GM23338 (cell line): Measurements from ENCODE around the gene FNDC3A. TPM values are rescaled to one million over a fixed set of nuclear protein-coding genes. Genes with fewer than 3 reads are reported as not detected.

Experiments
- ATAC-seq: fragments of 200-7000 bp; cut with Tn5 transposase; 3 replicates; pipeline ENCODE4 v1.9.1; 2020
- DNase-seq: peaks from one replicate; pipeline ENCODE4 v3.0.0-alpha.2; 2015; ENCODE audit warnings: low spot score
- H2AFZ ChIP-seq: fragments of 200-600 bp; sonication (generic); 2 replicates; pipeline ENCODE4 v1.8.0; 2016; ENCODE audit warnings: antibody characterized with exemption, mild to moderate bottlenecking, moderate library complexity
- H3F3A ChIP-seq: fragments of 200-600 bp; sonication (generic); replicated peaks from 2 replicates; pipeline ENCODE4 v1.8.0; 2017; ENCODE audit warnings: antibody characterized with exemption, mixed run types, low read depth
- H3K27ac ChIP-seq: fragments of 200-600 bp; sonication (generic); 2 replicates; pipeline ENCODE4 v1.6.1; 2016; ENCODE audit warnings: low read depth
- H3K27me3 ChIP-seq: fragments of 200-600 bp; sonication (generic); 2 replicates; pipeline ENCODE4 v1.8.0; 2016; ENCODE audit warnings: mild to moderate bottlenecking, mixed run types, moderate library complexity; ENCODE audit not compliant: insufficient read depth
- H3K36me3 ChIP-seq: fragments of 200-600 bp; sonication (generic); 2 replicates; pipeline ENCODE4 v1.8.0; 2016; ENCODE audit warnings: mild to moderate bottlenecking; ENCODE audit not compliant: insufficient read depth
- H3K4me1 ChIP-seq: fragments of 200-600 bp; sonication (generic); 2 replicates; pipeline ENCODE4 v1.8.0; 2016; ENCODE audit warnings: mild to moderate bottlenecking, moderate library complexity; ENCODE audit not compliant: insufficient read depth
- H3K4me2 ChIP-seq: fragments of 200-600 bp; sonication (generic); 2 replicates; pipeline ENCODE4 v1.7.1; 2017; ENCODE audit warnings: mixed run types
- H3K4me3 ChIP-seq: fragments of 200-600 bp; sonication (generic); 2 replicates; pipeline ENCODE4 v1.6.1; 2016; ENCODE audit warnings: mixed run types
- H3K79me2 ChIP-seq: fragments of 200-600 bp; sonication (generic); replicated peaks from 2 replicates; pipeline ENCODE4 v1.8.0; 2017; ENCODE audit warnings: mild to moderate bottlenecking; ENCODE audit not compliant: insufficient read depth
- H3K9me2 ChIP-seq: fragments of 200-600 bp; sonication (generic); 2 replicates; pipeline ENCODE4 v1.8.0; 2017; ENCODE audit not compliant: insufficient read depth
- H4K20me1 ChIP-seq: fragments of 200-600 bp; sonication (generic); replicated peaks from 2 replicates; pipeline ENCODE4 v1.8.0; 2017; ENCODE audit warnings: mild to moderate bottlenecking; ENCODE audit not compliant: insufficient read depth
- H3K27ac Mint-ChIP-seq: 2 replicates; pipeline ENCODE4 v1.8.0; 2020; ENCODE audit warnings: inconsistent platforms, mild to moderate bottlenecking, moderate library complexity, mixed read lengths
- H3K27me3 Mint-ChIP-seq: 3 replicates; pipeline ENCODE4 v1.8.0; 2022; ENCODE audit warnings: low read depth, mild to moderate bottlenecking, moderate library complexity, mixed read lengths, inconsistent platforms; ENCODE audit not compliant: insufficient read depth, poor library complexity
- H3K36me3 Mint-ChIP-seq: 3 replicates; pipeline ENCODE4 v1.8.0; 2021; ENCODE audit warnings: low read depth, mild to moderate bottlenecking, inconsistent platforms, moderate library complexity, mixed read lengths
- H3K4me1 Mint-ChIP-seq: 3 replicates; pipeline ENCODE4 v1.8.0; 2020; ENCODE audit warnings: mild to moderate bottlenecking, inconsistent platforms, mixed read lengths
- H3K4me3 Mint-ChIP-seq: 3 replicates; pipeline ENCODE4 v1.8.0; 2021; ENCODE audit warnings: moderate library complexity, mild to moderate bottlenecking, inconsistent platforms, mixed read lengths
- H3K9me3 Mint-ChIP-seq: 3 replicates; pipeline ENCODE4 v1.8.0; 2020; ENCODE audit warnings: moderate library complexity, mild to moderate bottlenecking, inconsistent platforms, mixed read lengths
- CREB1 ChIP-seq: fragments of 250-450 bp; sonication (Bioruptor Pico); IDR thresholded peaks from 2 replicates; pipeline ENCODE4 v1.5.0; 2020; ENCODE audit warnings: low read depth, mild to moderate bottlenecking, moderate library complexity
- CTCF ChIP-seq, 2 experiments: fragments of 200-600 bp in 1 of 2; sonication (generic) in 1 of 2; conservative IDR thresholded peaks; 2 replicates each; pipeline versions ENCODE4 v1.5.1 to v1.6.1; 2016 to 2017; ENCODE audit warnings: antibody characterized with exemption in 2 of 2, low read depth in 2 of 2, mild to moderate bottlenecking in 2 of 2, moderate library complexity in 1 of 2
- EZH2 ChIP-seq: fragments of 200-600 bp; sonication (generic); IDR thresholded peaks from one replicate; pipeline ENCODE4 v1.8.0; 2017; ENCODE audit warnings: antibody characterized with exemption, mild to moderate bottlenecking, low read depth; ENCODE audit not compliant: unreplicated experiment
- EZH2phosphoT487 ChIP-seq: fragments of 200-600 bp; sonication (generic); IDR thresholded peaks from one replicate; pipeline ENCODE4 v1.8.1; 2018; ENCODE audit warnings: antibody characterized with exemption; ENCODE audit not compliant: unreplicated experiment
- JUNB ChIP-seq: IDR thresholded peaks from one replicate; pipeline ENCODE4 v1.6.1; 2016; ENCODE audit warnings: antibody characterized with exemption; ENCODE audit not compliant: unreplicated experiment
- NANOG ChIP-seq: IDR thresholded peaks from 2 replicates; pipeline ENCODE4 v1.6.1; 2016; ENCODE audit warnings: antibody characterized with exemption, borderline replicate concordance
- POLR2AphosphoS5 ChIP-seq: IDR thresholded peaks from 2 replicates; pipeline ENCODE4 v1.6.1; 2016; ENCODE audit warnings: antibody characterized with exemption, low read depth
- REST ChIP-seq: IDR thresholded peaks from one replicate; pipeline ENCODE4 v1.6.1; 2018; ENCODE audit warnings: antibody characterized with exemption; ENCODE audit not compliant: unreplicated experiment
- STAT1 ChIP-seq: IDR thresholded peaks from one replicate; pipeline ENCODE4 v1.6.1; 2016; ENCODE audit warnings: antibody characterized with exemption; ENCODE audit not compliant: unreplicated experiment
- ZNF114 ChIP-seq: fragments of 250-450 bp; sonication (Bioruptor Pico); IDR thresholded peaks from 2 replicates; pipeline ENCODE4 v1.5.0; 2020; ENCODE audit warnings: mild to moderate bottlenecking, moderate library complexity
- ZNF331 ChIP-seq: fragments of 250-450 bp; sonication (Bioruptor Pico); IDR thresholded peaks from 2 replicates; pipeline ENCODE4 v1.5.0; 2020; ENCODE audit warnings: low read depth, mild to moderate bottlenecking, moderate library complexity
- ZNF462 ChIP-seq: fragments of 250-450 bp; sonication (Bioruptor Pico); IDR thresholded peaks from 2 replicates; pipeline ENCODE4 v1.5.0; 2020; ENCODE audit warnings: mild to moderate bottlenecking, moderate library complexity
- polyA plus RNA-seq: library from polyadenylated mRNA; unstranded; fragments of >200 nt; fragmentation: Nextera tagmentation; extraction: Ambion mirVana; gene quantifications from 2 replicates; pipeline ENCODE4 v1.2.1, GENCODE V29; 2016
- total RNA-seq: library from RNA; depleted of rRNA; stranded (reverse); fragments of >200 nt; shearing (Covaris generic); gene quantifications from 2 replicates; pipeline ENCODE4 v1.2.3, GENCODE V29; 2014

The FNDC3A gene
- total and polyA plus RNA-seq, 2 experiments from 2014 or later = 10.3 to 31.1 TPM

GRCh38 chr13:49124693-49125304 is 149.1 kb downstream of the FNDC3A start:
- H3F3A ChIP-seq = no peaks in the 10 kb centered on the region
- Mint-ChIP-seq H3K36me3 (peaks cover 19% of the 10 kb centered on the region), H3K27ac (no peak overlapping the region), H3K27me3 (no peaks in the 10 kb centered on the region), H3K4me3 (no peak overlapping the region), H3K9me3 (no peaks in the 10 kb centered on the region; the same call in 2 of the 3 replicates), H3K4me1 (peaks cover 4% of the 10 kb centered on the region; the same call in 1 of the 3 replicates)
- H3K27ac ChIP-seq = no peak overlapping the region
- no peak overlapping the region for H2AFZ ChIP-seq
- no peaks in the 10 kb centered on the region for H3K4me1 ChIP-seq
- DNase-seq (no peak), ATAC-seq (no peak)
- no peak overlapping the region for H3K4me2 ChIP-seq
- H3K4me3 ChIP-seq = no peak overlapping the region
- H3K36me3 ChIP-seq = no peaks in the 10 kb centered on the region
- no peaks in the 10 kb centered on the region; the same call in 1 of the 2 replicates for H4K20me1 ChIP-seq
- H3K27me3 ChIP-seq = no peaks in the 10 kb centered on the region
- TF ChIP-seq REST (no peak), ZNF331 (CRISPR knock-in tag) (no peak), POLR2AphosphoS5 (no peak), JUNB (no peak), EZH2phosphoT487 (no peak), CREB1 (CRISPR knock-in tag) (no peak), EZH2 (no peak), ZNF114 (CRISPR knock-in tag) (no peak), NANOG (no peak), ZNF462 (CRISPR knock-in tag) (no peak), STAT1 (no peak), CTCF (conservative IDR thresholded peaks at IDR 0.05; ENCODE audit: low read depth in 2 of 2) (no peak)
- H3K9me2 ChIP-seq = no peaks in the 10 kb centered on the region
- peaks cover 12% of the 10 kb centered on the region for H3K79me2 ChIP-seq
